ENCODE measurements around the gene ANKMY1. TPM values are rescaled to one million over a fixed set of nuclear protein-coding genes. Genes with fewer than 3 reads are reported as not detected.
A peak's percentile ranks its signal among the peaks of the same experiment; 100 is the strongest.

The ANKMY1 gene
- total and polyA plus RNA-seq, 2 donors (not counting 1 experiment from before 2014, with no cell fraction given) = 51.7 to 72.1 TPM

DNA sequence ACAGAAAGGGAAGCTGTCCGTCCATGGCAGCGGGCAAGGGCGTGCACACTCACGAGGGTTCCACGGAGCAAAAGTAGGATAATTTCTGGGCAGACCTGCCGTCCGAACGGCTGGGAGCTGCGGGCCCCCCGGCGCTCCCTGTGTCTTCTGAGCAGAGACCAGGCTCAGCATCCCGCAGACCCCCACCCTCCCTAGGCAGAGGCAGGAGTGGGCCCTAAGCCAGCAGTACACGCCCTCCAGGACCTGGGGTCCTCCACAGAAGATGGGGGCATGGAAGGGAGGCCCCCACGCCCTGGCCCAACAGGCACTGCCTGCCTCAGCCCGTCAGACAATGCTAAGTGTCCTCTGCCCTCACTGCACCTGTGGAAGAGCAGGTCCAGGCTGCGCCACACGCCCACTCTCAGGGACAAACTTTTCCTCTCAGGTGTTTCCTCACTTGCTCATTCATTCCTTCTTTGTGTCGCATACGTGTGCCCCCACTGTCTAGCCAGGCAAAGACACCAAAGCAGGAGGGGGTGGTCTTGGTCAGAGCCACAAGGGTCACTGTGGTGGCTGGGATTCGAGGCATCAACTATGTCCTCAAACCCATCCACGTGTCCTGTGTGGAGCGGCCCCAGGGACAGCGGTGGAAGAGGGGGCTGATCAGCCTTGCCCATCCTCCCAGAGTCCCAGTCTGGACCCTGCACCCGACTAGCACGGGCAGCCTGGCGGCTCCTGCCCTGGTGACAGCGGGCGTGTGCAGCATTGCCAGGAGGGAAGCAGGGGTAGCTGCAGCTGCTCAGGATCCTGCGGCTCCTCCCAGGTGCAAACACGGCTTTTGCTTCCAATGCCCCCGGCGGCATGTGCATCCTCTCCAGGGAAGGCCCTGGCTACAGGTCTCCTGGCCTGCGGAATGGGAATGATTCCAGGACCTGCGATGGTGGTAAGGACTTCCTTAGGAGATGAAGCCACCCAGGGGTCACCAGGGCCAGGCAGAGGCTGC lies 124.7 kb downstream of the ANKMY1 start:
- Histone ChIP-seq H3K9ac (ENCODE audit: low read length) (no peak overlapping the region), H3K4me3 (ENCODE audit: control extremely low read depth in 1 of 5, extremely low read depth in 1 of 5, insufficient read depth in 1 of 5, low read depth in 2 of 5, low read length in 4 of 5) (no peak overlapping the region)
- H3K27ac Mint-ChIP-seq = peak overlapping the region; percentile 53

More for the DNA sequence above, 124.7 kb downstream of the ANKMY1 start:
- Histone ChIP-seq H3K79me2 (ENCODE audit: control insufficient read depth, insufficient read depth, low read length) (no peaks in the 10 kb centered on the region), H3K27ac (ENCODE audit: low read length in 2 of 2) (no peak overlapping the region), H3K9me3 (ENCODE audit: control extremely low read depth in 1 of 3, control insufficient read depth in 2 of 3, insufficient read depth in 1 of 3, low read length in 2 of 3) (peaks cover 0 to 25% (median 0%) of the 10 kb centered on the region in 3 donors), H3K36me3 (replicated peaks in 1 of 2; ENCODE audit: control extremely low read depth in 1 of 2, control insufficient read depth in 1 of 2, extremely low read depth in 1 of 2, insufficient read depth in 2 of 2, low read length in 1 of 2) (no peaks in the 10 kb centered on the region), H4K20me1 (ENCODE audit: control insufficient read depth, insufficient read depth, low read length, poor library complexity, severe bottlenecking) (peaks cover 9% of the 10 kb centered on the region), H3K27me3 (replicated peaks in 1 of 4; ENCODE audit: control extremely low read depth in 1 of 4, control insufficient read depth in 3 of 4, insufficient read depth in 4 of 4, low read length in 3 of 4) (peaks cover 0 to 29% (median 13%) of the 10 kb centered on the region in 4 experiments), H3K4me1 (ENCODE audit: control insufficient read depth in 2 of 2, insufficient read depth in 2 of 2, low read length in 2 of 2) (peaks cover 20 to 24% of the 10 kb centered on the region in 2 donors), H3K4me2 (replicated peaks; ENCODE audit: low read depth, low read length, poor library complexity, severe bottlenecking) (no peak overlapping the region), H2AFZ (ENCODE audit: insufficient read depth, low read depth, low read length, poor library complexity, severe bottlenecking) (no peak overlapping the region)
- Mint-ChIP-seq H3K4me3 (peak overlapping the region; percentile 75), H3K27me3 (peaks cover 11% of the 10 kb centered on the region), H3K9me3 (ENCODE audit: insufficient read depth) (peaks cover 3% of the 10 kb centered on the region), H3K4me1 (peaks cover 6% of the 10 kb centered on the region)
- ChIA-PET POLR2A (no interaction called here), CTCF (no interaction called here)
- ATAC-seq (ENCODE audit: low read depth) = no peak
- WGBS (ENCODE audit: insufficient coverage) = 86% methylated on average over 26 of the region's 34 CpGs
- TF ChIP-seq EZH2 (IDR thresholded peaks at IDR 0.05; ENCODE audit: borderline replicate concordance, insufficient read depth, low read depth, low read length, poor library complexity, severe bottlenecking) = no peak
- TF ChIP-seq, protein P1, sequence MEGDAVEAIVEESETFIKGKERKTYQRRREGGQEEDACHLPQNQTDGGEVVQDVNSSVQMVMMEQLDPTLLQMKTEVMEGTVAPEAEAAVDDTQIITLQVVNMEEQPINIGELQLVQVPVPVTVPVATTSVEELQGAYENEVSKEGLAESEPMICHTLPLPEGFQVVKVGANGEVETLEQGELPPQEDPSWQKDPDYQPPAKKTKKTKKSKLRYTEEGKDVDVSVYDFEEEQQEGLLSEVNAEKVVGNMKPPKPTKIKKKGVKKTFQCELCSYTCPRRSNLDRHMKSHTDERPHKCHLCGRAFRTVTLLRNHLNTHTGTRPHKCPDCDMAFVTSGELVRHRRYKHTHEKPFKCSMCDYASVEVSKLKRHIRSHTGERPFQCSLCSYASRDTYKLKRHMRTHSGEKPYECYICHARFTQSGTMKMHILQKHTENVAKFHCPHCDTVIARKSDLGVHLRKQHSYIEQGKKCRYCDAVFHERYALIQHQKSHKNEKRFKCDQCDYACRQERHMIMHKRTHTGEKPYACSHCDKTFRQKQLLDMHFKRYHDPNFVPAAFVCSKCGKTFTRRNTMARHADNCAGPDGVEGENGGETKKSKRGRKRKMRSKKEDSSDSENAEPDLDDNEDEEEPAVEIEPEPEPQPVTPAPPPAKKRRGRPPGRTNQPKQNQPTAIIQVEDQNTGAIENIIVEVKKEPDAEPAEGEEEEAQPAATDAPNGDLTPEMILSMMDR (IDR thresholded peaks at IDR 0.05) = no peak
- DNase-seq = peak; percentile 19
- intact Hi-C loops (cut with micrococcal nuclease) = loop anchor here (10.0 kb wide), 1 partner anchor 408 kb away; the partner anchor contains the start of gene NDUFA10
